IPS DF 6.9 (cell line): ENCODE results near the gene HEPHL1.

ENCODE experiments used
- DNase-seq: peaks from one replicate; pipeline ENCODE4 v3.0.0-alpha.2; 2013; ENCODE audit warnings: low read depth, low spot score
- H3K27ac ChIP-seq: one replicate; pipeline ENCODE4 v1.5.1; 2013; ENCODE audit warnings: low read length, control low read depth
- H3K27me3 ChIP-seq: 2 replicates; pipeline ENCODE4 v1.6.1; 2013; ENCODE audit warnings: mild to moderate bottlenecking, low read length; ENCODE audit not compliant: control insufficient read depth, insufficient read depth
- H3K36me3 ChIP-seq: 2 replicates; pipeline ENCODE4 v1.6.1; 2013; ENCODE audit warnings: low read length; ENCODE audit not compliant: control insufficient read depth, insufficient read depth
- H3K4me1 ChIP-seq: 2 replicates; pipeline ENCODE4 v1.6.1; 2013; ENCODE audit warnings: low read length; ENCODE audit not compliant: control insufficient read depth, insufficient read depth
- H3K4me3 ChIP-seq: 2 replicates; pipeline ENCODE4 v1.5.1; 2013; ENCODE audit warnings: mild to moderate bottlenecking, low read length
- H3K9me3 ChIP-seq: 2 replicates; pipeline ENCODE4 v1.6.1; 2013; ENCODE audit warnings: low read length, inconsistent platforms; ENCODE audit not compliant: control insufficient read depth, insufficient read depth
- WGBS: extraction: QIAGEN DNeasy Blood & Tissue Kit; methylation state at CpG from one replicate; pipeline ENCODE4 v1.1.7; 2013; ENCODE audit warnings: mixed read lengths, missing lambda C conversion rate; ENCODE audit not compliant: insufficient read length, insufficient coverage; 5-methylcytosine and 5-hydroxymethylcytosine counted together

Gene HEPHL1

GRCh38 chr11:94018721-94019120, 2.4 kb upstream of the HEPHL1 start:
- no peak for DNase-seq
- H3K4me1 ChIP-seq = 0 out of 2 replicates have a peak, but pooled peaks cover 2% of the 10 kb centered on the region
- H3K27ac ChIP-seq = no peak overlapping the region
- no peaks in the 10 kb centered on the region for H3K36me3 ChIP-seq
- WGBS = no CpG with 5 or more reads among the region's 4 CpGs
- no peak overlapping the region for H3K4me3 ChIP-seq
- H3K27me3 ChIP-seq = no peaks in the 10 kb centered on the region
- H3K9me3 ChIP-seq = no peaks in the 10 kb centered on the region

GRCh38 chr11:94023856-94024255, 2.7 kb downstream of the HEPHL1 start:
- no peak for DNase-seq
- no peak overlapping the region for H3K27ac ChIP-seq
- H3K4me3 ChIP-seq = no peak overlapping the region
- WGBS = no CpG with 5 or more reads among the region's 2 CpGs
- H3K4me1 ChIP-seq = 0 out of 2 replicates have a peak, but pooled peaks cover 2% of the 10 kb centered on the region
- H3K36me3 ChIP-seq = no peaks in the 10 kb centered on the region
- H3K27me3 ChIP-seq = no peaks in the 10 kb centered on the region
- H3K9me3 ChIP-seq = no peaks in the 10 kb centered on the region

DNA sequence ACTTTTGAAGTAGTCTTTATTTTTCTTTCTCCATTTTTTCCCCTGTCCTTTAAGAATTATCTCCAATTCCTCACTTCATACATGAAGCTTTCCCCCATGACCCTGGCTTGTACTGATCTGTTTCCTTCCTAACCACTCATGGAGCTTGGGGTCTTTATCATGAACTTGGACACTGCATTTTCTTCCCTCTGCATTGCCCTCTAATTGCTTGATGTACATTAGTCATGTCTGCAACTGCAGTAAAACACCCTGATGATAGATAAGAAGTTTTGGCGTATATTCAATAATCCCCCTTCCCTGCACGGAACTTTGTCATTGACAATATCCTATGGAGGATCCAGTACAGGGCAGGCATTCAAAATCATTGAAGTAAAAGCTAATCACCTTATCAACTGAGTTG, 3.4 kb downstream of the HEPHL1 start:
- no peak for DNase-seq
- H3K4me1 ChIP-seq = 0 out of 2 replicates have a peak, but pooled peaks cover 2% of the 10 kb centered on the region
- H3K9me3 ChIP-seq = no peaks in the 10 kb centered on the region
- H3K4me3 ChIP-seq = no peak overlapping the region
- no peak overlapping the region for H3K27ac ChIP-seq
- no peaks in the 10 kb centered on the region for H3K27me3 ChIP-seq
- WGBS = no CpG with 5 or more reads among the region's 2 CpGs
- H3K36me3 ChIP-seq = no peaks in the 10 kb centered on the region

- WGBS = no CpG with 5 or more reads among the region's 2 CpGs
- no peak overlapping the region for H3K4me3 ChIP-seq
Measured at GRCh38 chr11:94025690-94026394, 4.7 kb downstream of the HEPHL1 start.

GRCh38 chr11:94027210-94027609, 6.1 kb downstream of the HEPHL1 start:
- no peak for DNase-seq
- no CpG with 5 or more reads among the region's 5 CpGs for WGBS
- H3K9me3 ChIP-seq = no peaks in the 10 kb centered on the region

More at GRCh38 chr11:94025690-94026394, 4.7 kb downstream of the HEPHL1 start:
- H3K36me3 ChIP-seq = no peaks in the 10 kb centered on the region
- no peak for DNase-seq
- no peaks in the 10 kb centered on the region for H3K9me3 ChIP-seq
- H3K27ac ChIP-seq = no peak overlapping the region
- 0 out of 2 replicates have a peak, but pooled peaks cover 2% of the 10 kb centered on the region for H3K4me1 ChIP-seq
- no peaks in the 10 kb centered on the region for H3K27me3 ChIP-seq

GRCh38 chr11:94028436-94028835, 7.3 kb downstream of the HEPHL1 start:
- Histone ChIP-seq H3K4me1 (no peaks in the 10 kb centered on the region), H3K36me3 (no peaks in the 10 kb centered on the region), H3K27ac (no peak overlapping the region), H3K27me3 (no peaks in the 10 kb centered on the region), H3K4me3 (no peak overlapping the region), H3K9me3 (no peaks in the 10 kb centered on the region)
- no peak for DNase-seq
- no CpG with 5 or more reads among the region's 2 CpGs for WGBS

More at GRCh38 chr11:94027210-94027609, 6.1 kb downstream of the HEPHL1 start:
- Histone ChIP-seq H3K4me1 (no peaks in the 10 kb centered on the region), H3K27me3 (no peaks in the 10 kb centered on the region), H3K36me3 (no peaks in the 10 kb centered on the region), H3K27ac (no peak overlapping the region), H3K4me3 (no peak overlapping the region)

DNA sequence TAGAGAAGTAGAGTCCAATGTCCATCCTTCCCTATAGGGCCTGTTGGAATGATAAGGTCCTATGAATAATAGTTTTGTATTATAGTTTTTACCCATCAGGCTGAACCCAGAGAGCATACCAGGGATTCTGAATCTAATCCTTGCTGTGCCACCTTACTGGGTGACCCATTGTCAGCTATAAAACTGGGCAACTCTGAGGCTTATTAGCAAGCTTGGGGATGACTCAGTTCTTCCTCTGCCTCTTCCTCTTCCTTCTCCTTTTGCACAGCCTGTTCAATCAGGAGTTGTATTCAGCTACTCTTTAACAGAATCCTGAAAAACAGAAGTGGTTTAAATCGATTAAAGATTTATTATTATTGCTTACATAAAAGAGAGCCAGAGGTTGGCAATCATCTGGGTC, 8.9 kb downstream of the HEPHL1 start:
- no peaks in the 10 kb centered on the region for H3K27me3 ChIP-seq
- H3K36me3 ChIP-seq = no peaks in the 10 kb centered on the region
- H3K9me3 ChIP-seq = no peaks in the 10 kb centered on the region
- H3K4me1 ChIP-seq = no peaks in the 10 kb centered on the region
- WGBS = no CpG with 5 or more reads among the region's 1 CpG
- H3K27ac ChIP-seq = no peak overlapping the region
- DNase-seq = no peak
- H3K4me3 ChIP-seq = no peak overlapping the region

DNA sequence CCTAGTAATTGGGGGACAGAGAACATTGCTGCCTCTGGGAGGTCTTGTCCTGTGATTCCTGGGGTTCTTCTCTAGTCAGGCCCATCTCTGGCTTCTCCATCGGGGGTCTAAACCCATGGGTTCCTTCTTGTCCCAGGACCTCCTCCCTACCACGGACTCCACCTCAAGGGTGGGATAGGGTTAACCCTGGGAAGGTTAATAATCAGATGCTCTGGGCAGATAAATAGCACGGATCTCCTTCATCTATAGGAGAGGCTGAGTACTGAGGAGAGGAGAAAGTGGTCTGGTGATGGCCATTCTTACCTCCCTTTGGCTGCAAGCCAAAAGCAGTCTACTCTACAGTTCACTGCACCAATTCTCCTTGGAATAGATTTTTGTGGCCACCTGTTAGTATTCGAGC, 10.5 kb downstream of the HEPHL1 start:
- Histone ChIP-seq H3K4me3 (no peak overlapping the region), H3K27ac (no peak overlapping the region), H3K9me3 (no peaks in the 10 kb centered on the region), H3K36me3 (no peaks in the 10 kb centered on the region), H3K4me1 (no peaks in the 10 kb centered on the region), H3K27me3 (no peaks in the 10 kb centered on the region)
- no CpG with 5 or more reads among the region's 4 CpGs for WGBS
- DNase-seq = no peak

DNA sequence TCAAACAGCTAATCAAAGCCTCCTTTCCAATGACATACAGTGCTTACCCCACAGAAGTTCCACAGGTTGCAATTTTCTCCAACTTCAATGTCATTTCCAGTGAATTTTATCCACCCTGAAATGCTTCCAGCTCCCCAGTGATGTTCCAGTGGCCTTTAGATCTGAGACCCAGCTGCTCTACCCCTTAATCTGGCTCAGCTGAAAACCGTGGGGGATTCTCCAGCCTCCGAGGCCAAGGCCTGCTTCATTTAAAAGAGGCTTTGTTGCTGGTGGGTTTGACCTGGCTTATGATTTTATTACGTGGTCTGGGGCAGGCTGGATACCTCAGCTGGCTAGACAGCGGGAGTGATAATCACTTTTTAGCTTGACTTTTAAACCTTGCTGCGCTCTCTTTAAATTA, 10.9 kb downstream of the HEPHL1 start:
- Histone ChIP-seq H3K9me3 (no peaks in the 10 kb centered on the region), H3K27me3 (no peaks in the 10 kb centered on the region), H3K4me3 (no peak overlapping the region), H3K27ac (no peak overlapping the region), H3K4me1 (no peaks in the 10 kb centered on the region), H3K36me3 (no peaks in the 10 kb centered on the region)
- no CpG with 5 or more reads among the region's 5 CpGs for WGBS
- DNase-seq = no peak

DNA sequence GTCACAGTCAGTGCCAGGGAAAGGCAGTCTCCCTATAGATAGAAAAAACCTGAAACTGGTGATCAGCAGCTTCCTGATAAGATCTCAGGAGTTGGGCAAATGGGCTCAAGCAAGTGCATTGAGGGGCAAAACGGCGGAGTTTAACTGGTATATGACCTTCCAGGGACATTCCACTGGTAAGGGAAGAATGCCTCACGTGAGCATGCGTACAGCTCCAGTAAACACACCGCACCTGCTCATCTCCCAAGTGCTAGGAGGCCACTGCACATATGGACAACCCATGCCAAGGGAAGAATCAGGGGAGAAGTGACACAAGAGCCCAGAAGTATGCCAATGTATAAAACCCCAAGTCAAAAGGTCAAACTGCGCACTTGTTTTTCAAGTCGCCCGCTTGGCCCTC, 11.6 kb downstream of the HEPHL1 start:
- Histone ChIP-seq H3K27me3 (no peaks in the 10 kb centered on the region), H3K4me1 (no peaks in the 10 kb centered on the region), H3K9me3 (no peaks in the 10 kb centered on the region), H3K27ac (no peak overlapping the region), H3K4me3 (no peak overlapping the region), H3K36me3 (no peaks in the 10 kb centered on the region)
- DNase-seq = no peak
- WGBS = no CpG with 5 or more reads among the region's 8 CpGs

DNA sequence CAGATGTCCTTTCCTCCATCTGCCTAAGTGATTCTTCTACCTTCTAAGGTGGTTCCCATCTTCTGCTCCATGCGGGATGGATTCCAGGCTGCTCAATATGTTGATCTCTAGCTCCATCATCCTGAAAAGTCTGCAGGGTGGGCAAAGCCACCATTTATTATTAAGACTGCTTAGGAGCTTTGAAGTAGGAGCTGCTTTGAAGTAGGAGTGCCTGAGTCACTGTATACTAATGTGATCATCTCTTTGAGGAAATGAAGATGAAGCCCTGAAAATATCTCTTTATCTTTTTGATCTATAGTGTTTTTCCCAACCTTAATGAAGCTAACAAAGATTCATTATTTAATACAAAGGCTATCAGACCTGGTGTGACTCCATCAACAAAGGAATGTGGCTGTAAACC, 13.1 kb downstream of the HEPHL1 start:
- no peaks in the 10 kb centered on the region for H3K36me3 ChIP-seq
- H3K4me3 ChIP-seq = no peak overlapping the region
- no peaks in the 10 kb centered on the region for H3K27me3 ChIP-seq
- H3K9me3 ChIP-seq = no peaks in the 10 kb centered on the region
- no CpG with 5 or more reads among the region's 1 CpG for WGBS
- H3K4me1 ChIP-seq = no peaks in the 10 kb centered on the region
- no peak for DNase-seq
- H3K27ac ChIP-seq = no peak overlapping the region
